Measurements from ENCODE around the gene HK1.

The HK1 gene

DNA sequence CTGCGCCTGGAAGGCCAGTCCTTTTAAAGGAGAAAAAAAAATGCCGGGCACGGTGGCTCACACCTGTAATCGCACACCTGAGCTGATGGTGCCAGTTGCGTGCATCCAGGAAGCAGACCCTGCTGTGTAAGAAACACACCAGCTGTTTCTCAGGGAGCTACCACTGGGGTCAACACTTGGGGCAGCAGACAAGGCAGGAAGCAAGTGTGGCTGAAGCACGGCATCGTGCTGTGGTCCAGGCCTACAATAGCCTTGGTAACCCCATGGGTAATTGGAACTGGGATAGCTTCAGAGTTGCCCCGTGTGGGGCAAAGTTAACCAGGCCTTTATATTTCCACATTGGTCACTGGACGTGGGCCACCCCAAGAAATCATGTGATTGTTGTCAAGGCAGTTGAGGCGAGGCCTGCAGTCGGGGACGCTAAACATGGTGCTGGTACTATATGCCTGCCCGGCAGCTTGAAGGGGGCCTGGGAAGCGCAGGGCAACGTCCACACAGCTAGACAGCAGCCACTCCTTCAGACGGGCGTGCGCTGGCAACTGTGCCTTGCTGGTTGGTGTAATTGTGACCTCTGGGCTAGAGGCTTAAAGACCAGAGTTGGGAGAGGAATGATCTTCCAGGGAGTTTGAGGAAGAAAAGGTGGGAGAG is 140.9 kb downstream of the HK1 start:
- DNase-seq (ENCODE audit: low read depth, low spot score) = no peak

DNA sequence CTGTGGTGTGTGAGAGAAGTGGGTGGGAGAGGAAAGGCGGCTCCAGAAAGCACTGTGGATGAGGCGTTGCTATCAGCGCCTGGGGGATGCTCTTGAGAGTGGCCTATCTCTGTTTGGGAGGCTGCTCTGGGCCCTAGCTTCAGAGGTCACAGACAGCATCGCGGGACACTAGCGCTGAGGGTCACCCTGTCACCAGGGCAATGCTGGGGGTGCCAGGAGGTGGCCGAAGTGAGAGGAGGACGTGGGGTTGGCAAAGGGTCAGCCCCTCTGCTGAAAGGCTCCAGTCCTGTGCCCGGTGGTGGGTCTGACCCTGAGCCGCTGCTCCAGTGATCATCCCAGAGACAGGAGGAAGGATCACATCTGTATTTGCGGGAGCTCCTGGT is 141.4 kb downstream of the HK1 start:
- DNase-seq (ENCODE audit: low read depth, low spot score) = no peak

DNA sequence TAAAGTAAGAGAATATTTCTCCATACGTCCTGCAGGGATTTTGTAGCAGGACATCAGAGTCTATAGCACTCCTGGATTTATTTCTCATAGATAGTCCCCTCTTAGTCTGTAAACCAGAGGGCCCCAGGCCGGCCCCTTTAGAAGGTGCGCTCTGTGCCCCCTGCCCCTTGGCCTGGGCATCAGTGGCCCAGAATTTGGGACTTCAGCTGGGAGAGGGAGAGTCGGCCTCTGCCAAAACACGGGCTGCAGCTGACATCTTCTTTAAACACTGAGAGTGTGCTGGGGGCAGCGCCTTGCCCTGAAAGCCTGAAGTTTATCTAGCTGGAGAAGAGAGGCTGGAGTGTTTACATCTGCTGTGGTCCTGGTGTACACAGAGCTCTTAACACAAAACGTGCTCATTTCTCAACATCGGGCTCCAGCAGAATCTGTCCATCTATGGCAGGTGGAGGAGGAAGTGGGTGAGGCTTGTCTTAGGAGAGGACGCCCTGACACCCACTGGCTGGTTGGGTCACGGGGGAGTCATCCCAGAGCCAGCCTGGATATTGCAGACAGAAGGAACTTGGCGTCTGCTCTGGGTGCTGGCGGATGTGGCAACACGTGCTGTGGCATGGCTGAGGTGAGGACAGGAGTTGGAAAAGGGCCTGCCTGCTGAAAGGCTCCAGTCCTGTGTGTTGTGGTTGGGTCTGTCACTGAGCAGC is 143.5 kb downstream of the HK1 start:
- DNase-seq (ENCODE audit: low read depth, low spot score) = no peak

DNA sequence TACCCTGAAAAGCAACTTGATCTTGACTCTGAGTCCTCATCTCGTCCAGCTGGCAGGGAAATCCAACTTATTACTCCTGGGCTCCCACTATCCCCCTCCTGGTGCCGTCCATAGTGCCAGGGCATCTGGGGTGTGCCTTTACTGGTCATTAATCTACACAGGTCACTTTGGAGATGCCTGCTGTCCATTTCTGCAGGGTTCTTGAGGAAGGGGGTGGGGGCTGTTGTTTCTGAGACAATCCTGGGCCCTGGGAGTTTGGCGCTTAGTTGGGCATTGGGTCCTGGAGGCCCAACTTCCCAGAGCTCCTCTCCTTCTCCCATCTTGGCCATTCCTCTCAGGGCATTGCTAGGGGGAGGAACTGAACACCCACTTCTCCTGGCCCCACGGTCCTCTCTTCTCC is 144.4 kb downstream of the HK1 start:
- DNase-seq (ENCODE audit: low read depth, low spot score) = no peak

DNA sequence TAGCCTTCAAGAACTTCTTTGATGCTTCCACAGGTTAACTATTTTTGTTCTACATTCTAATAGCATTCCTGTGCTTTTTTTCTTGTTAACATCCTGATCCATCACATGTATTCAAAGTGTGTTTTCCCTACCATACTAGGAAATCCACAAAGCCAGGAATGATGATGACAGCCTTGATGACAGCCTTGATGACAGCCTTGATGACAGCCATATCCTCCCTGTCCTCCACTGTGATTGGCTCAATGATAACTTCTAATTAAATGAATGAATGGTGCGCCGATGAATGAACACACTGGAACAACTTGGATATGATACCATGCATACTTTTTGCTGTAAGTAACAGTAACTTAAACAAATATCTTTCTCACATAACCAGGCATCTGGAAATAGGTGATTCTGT is 146.7 kb downstream of the HK1 start:
- no peak for DNase-seq (ENCODE audit: low read depth, low spot score)

DNA sequence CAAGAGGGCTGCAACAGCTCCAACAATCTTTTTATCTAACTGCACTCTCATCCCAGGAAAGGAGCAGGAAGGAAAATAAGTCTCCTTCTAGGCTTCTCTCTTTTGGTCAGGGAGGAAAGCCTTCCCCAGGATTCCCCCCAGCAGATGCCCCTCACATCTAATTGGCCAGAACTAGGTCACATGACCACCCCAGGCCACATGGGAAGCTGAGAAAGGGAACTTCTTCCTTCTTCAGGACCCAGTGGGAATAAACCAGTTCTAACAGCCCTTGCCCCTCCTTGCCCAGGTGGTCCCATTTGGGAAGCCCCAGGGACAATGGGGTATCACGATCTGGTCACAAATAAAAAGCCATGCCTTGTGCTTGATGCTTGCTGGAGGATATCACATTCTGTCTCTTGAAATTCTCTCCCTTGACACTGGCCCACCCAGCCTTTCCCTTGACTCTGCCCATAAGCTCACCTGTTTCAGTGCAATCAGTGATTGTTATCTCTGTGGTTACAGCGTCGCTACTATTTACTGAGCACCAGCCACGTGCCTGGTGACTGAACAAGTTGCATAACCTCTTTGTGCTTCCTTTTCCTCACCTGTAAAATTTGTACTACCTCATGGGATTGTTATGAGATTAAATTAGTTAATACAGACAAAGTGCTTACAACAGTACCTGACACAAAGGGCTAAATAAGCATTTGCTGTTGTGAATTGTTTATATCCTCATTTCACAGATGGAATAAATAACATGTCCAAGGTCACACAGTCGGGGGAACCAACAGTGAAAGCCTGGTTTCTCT is 147.4 kb downstream of the HK1 start:
- DNase-seq (ENCODE audit: low read depth, low spot score) = no peak

DNA sequence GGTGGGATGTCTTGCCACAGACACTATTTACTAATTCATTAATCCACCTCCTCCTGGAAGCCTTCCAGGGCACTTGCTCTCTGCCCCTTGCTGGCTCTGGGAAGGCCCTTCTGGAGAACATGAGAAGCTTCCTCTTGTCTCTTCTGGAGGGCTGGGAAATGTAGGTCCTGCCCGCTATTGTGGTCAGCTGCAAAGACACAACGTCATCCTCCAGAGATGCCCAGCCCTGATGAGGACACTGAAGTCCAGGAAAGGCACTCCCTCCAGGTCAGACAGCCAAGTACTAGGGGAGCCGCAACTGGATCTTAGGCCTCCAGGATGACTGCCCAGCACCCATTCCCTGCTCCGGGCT is 148.1 kb downstream of the HK1 start:
- DNase-seq (ENCODE audit: low read depth, low spot score) = no peak

DNA sequence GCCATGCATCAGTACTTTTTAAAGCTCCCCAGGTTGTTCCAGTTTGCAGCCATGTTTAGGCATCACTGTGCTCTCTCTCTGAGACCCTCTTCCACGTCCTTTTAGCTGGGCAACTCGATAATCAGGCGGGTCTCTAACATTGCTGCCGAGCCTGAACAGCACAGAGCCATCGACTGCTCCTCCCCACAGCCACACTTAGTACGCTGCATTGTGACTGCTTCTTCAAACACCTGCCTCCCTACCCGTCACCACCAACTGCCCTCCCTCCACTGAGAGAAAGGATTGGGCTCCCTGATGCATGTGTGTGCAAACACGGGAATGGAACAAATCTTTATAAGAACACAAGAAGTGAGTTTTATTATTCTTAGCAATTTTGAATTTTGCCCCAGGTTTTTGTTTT is 149.9 kb downstream of the HK1 start:
- DNase-seq (ENCODE audit: low read depth, low spot score) = no peak

DNA sequence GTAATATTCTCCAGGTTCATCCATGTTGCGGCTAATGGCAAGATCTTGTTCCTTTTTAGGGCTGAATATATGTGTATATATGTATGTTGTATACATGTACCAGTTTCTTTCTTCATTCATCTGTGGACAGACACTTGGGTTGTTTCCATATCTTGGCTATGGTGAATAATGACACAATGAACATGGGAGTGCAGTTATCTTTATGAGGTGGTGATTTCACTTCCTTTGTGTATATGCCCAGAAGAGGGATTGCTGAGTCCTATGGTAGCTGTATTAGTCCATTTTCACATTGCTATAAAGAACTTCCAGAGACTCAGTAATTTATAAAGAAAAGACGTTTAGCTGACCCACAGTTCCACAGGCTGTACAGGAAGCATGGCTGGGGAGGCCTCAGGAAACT is 155.9 kb downstream of the HK1 start:
- no peak for DNase-seq (ENCODE audit: low read depth, low spot score)

DNA sequence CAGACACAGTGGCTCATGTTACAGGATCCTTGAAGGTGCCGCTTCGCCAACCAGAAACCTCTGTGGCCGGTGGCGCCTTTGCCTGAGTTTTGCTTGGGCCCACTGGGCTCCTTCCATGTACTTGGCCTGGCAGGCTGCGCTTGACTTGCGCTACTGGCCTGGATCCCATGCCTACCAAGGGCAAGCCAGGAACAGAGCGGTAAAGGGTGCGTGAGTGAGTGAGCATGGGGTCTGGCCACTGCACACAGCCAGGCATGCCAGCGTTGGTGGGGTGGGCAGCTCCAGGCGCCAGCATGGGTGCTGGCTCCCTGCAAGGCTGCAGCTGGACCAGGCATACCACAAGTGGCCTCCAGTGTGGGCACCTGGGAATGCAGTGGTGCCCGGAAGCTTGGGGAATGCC is 156.6 kb downstream of the HK1 start:
- DNase-seq (ENCODE audit: low read depth, low spot score) = no peak

DNA sequence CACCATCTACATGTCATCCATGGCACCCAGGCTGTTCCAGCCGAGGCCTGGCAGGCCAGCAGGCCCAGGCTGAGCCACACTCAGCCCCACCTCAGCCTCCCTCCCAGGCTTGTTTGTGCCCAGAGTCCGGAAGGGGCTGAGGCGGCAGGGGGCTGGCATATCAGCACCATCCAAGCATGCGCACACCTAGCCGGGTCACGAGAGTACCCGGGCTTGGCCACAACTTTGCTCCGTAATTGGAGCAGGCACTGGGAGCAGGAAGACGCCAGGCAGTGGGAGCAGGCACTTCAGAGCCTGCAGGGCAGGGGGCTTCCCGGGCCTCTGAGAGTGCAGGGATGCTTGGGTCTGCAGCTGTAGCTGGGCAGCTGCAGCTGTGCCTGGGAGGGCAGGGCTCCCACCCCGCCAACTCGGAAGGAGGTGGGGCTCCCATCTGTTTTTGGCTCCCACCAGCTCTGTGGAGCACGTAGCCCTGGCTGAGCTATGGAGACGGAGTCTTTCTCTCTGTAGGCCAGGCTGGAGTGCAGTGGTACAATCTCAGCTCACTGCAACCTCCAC is 157.7 kb downstream of the HK1 start:
- no peak for DNase-seq (ENCODE audit: low read depth, low spot score)

DNA sequence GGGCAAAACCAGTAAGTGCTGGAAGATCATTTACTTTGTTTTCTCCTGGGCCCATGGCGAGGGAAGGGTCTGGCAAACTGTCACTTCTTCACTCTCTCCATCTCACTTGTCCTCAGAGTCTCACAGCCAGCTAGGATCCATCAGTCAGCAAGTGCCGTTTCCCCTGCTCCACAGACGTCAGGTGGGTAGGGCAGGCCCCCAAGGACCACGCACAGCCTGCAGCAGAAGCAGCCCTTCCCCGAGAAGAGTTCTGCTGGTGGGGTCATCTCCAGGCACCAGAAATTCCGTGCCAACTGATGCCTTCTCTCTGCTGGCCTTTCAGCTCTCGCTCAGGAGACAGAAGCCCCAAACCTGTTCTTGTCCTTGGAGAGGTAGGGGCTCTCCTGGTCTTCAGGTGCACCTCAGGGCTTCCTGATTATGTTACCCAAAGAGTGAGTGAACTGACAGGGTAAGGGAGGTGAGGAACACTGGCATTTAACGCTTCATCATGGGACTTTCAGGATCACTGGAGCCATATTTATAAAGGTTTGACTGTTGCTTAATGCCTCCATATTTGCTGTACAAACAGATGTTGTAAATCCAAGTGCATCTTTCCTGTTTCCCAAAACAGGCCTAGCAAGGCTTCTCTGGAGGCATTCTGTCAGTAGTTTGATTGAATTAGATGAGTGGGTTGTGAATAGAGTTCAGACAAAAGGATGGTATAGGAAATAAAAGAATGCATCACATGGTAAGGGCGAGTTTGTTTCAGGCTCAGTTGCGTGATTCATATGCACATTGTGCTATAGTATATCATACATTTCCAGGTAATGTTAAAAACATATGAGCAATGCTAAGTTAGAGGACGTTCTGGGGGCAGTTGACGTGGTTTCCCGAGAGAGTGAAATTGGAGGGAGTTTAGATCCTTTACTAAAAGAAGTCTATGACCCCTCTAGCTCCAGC is 159.3 kb downstream of the HK1 start:
- no peak for DNase-seq (ENCODE audit: low read depth, low spot score)

DNA sequence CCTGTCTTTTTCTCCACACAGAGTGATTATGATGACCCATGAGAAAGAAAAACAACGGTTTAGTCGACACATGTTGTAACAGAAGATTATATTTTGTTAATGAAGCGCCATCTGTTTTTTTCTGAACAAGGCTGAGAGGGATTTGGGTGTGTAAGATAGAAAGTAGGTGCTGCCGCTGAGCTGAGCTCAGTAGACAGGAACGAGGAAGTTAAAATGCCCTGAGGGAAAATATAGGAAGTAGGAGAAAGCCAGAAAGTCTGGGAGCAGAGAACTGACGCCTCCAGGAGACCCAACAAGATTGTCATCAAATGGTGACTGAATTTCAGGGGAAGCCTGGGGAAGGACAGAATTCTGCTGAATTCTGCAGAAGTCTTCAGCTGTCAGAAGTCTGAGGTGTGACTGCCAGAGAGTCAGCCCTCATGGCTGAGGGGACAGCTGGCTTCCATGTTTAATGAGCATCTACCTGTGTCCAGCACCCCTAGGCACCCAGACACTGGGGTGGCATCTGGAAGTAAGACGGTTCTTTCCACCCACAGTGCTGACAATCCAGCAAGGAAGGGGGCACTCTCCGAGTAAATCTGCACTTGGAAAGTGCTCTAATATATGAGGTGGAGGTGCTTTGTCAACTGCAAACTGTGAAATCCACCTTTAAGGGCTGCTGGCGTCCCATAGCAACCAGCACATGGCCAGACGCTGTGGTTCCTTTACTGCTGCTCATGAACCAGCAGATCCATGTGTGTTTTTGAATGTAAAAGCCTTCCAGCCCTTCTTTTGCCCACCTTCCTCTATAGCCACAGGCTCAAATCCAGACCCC is 160.4 kb downstream of the HK1 start:
- DNase-seq (ENCODE audit: low read depth, low spot score) = no peak

DNA sequence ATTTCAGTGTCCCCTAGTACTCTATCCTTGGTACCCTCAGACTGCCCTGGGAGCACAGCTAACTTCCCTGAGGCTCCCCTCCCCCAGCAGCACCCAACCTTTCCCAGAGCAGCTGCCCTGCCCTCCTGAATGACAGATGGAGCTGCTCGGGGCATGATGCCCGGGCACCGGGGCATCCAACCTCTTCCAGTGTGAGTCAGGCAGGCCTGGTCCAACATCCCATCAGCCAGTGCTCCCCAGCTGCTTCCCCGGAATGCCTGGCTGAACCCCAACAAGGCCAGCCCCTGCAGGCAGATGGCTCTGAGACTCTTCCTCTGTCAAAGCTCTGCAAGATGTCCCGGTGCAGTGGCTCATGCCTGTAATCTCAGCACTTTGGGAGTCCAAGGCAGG is 161.0 kb downstream of the HK1 start:
- no peak for DNase-seq (ENCODE audit: low read depth, low spot score)

DNA sequence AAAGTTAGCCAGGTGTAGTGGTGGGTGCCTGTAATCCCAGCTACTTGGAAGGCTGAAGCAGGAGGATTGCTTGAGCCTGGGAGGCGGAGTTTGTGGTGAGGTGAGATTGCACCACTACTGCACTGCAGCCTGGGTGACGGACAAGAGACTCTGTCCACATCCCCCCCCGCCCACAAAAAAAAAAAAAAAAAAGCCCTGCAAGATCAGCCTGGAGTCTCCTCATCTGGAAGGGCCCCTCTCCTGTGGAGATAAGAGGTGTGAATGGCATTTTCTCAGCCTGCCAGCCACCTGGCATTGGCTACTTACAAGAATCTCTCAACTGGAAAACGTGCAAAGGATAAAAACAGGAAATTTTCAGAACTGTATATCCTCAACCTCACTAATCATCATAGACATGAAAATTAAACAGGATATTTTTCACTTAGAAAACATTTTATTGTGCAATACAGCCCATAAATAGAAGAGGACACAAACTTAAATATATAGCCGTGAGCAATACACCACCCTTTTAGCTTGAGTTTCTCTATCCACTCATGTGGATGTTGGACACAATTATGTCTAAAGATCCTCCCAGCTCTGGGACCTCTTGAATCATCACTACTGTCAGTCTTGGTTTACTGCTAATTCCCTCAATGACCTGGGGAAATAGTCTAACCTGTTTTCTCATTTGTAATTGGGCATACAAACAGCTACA is 161.7 kb downstream of the HK1 start:
- no peak for DNase-seq (ENCODE audit: low read depth, low spot score)

DNA sequence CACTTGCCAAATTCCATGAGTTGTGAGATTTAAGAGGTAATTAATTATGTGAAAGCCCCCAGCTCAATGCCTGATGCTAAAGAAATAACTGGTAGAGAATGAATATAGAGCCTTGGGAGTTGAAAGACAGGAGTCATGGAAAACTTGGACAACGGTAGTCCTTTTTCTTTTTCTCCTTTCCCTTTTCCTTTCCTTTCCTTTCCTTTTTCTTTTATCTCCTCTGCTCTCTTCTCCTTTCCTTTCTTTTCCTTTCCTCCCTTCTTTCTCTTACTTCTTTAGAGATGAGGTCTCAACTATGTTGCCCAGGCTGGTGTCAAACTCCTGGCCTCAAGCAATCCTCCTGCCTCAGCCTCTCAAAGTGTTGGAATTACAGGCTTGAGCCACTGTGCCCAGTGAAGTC is 165.1 kb downstream of the HK1 start:
- no peak for DNase-seq (ENCODE audit: low read depth, low spot score)

DNA sequence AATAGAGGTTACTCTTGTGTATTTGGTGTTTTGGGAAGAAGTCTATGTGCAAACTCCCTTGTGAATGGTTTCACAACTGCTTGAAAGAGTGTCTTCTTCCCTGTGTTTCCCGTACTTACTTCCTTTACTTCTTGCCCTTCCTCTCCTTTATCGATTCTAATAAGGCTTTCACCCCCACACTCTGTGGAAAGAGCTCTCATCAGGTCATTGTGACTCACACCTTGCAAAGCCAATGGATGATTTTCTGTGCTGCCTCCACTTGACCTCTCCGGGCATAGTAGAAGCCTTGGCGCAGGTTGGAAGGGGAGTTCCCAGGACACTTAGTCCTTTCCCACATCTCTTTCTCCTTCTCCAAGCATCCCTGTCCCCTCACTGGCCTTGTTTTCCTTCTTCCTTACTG is 166.7 kb downstream of the HK1 start:
- no peak for DNase-seq (ENCODE audit: low read depth, low spot score)

DNA sequence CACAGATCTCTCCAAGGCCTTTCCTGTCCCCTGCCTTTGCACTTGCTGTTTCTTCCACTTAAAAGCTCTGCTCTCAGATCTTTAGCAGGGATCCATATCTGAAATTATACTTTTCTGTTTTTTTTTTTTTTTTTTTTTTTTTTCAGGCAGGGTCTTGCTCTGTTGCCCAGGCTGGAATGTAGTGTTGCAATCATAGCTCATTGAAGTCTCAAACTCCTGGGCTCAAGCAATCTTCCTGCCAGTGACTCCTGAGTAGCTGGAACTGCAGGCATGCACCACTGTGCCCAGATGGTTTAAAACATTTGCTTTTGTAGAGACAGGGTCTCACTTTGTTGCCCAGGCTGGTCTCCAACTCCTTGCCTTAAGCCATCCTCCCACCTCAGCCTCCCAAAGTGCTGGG is 167.9 kb downstream of the HK1 start:
- no peak for DNase-seq (ENCODE audit: low read depth, low spot score)

DNA sequence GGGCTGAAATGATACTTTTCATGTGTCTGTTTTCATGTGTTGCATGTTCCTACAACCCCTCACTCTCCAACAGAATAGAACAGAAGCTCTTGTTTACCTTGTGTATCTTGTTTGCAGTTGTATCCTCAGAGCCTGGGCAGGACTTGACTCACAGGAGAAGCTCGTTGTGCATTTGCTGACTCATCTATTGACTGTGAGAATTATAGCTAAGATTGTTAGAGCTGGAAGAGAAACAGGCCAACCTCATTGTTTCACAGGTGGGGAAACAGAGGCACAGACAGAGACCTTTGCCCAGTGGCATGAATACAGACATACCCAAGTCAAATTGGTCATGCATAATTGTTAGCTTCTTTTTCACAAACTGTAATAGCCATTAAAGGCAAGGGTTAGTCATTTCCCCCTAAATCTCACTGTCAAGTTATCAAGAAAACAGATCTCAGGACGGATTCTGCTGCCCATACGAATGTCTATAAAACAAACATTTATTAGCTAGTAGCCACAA is 168.4 kb downstream of the HK1 start:
- no peak for DNase-seq (ENCODE audit: low read depth, low spot score)

DNA sequence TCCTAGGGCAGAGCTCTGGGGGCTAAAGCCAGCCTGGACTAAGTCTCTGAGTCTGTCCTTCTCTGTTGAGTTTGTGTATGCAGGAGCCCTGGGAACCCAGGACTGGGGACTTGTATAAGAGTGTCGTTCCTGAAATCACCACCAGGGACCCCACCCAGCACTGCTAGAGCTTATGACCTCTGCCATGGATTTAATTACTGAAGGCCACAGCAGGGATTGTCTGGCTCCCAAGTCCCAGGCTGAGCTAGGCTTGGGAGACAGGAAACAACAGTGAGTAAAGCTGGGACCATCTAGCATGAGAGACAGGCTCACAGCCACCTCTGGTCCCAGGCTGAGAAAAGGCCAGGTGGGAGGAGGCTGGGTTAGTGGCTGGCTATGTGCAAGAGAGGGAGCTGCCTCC is 171.5 kb downstream of the HK1 start:
- peak; percentile 60 for DNase-seq (ENCODE audit: low read depth, low spot score)

All from iPS DF 19.7 (cell line).